Left renal cortex interstitium (tissue), 4 donors: ENCODE measurements around the gene SYNDIG1. TPM values are rescaled to one million over a fixed set of nuclear protein-coding genes. Genes with fewer than 3 reads are reported as not detected.

Experiments
- DNase-seq, 4 donors: peaks; one replicate each; pipeline ENCODE4 v3.0.0-alpha.2; 2013; ENCODE audit warnings: low read depth in 4 of 4, low spot score in 2 of 4, missing footprints in 1 of 4
- polyA plus RNA-seq, 4 donors: library from polyadenylated mRNA; unstranded; fragments of 120-200 nt; gene quantifications; one replicate each; pipeline ENCODE4 v1.2.1, GENCODE V29; 2013; ENCODE audit not compliant: insufficient read length in 4 of 4

Gene SYNDIG1
- polyA plus RNA-seq, 4 donors: 7.8 to 9.9 (median 8.9) TPM

DNA sequence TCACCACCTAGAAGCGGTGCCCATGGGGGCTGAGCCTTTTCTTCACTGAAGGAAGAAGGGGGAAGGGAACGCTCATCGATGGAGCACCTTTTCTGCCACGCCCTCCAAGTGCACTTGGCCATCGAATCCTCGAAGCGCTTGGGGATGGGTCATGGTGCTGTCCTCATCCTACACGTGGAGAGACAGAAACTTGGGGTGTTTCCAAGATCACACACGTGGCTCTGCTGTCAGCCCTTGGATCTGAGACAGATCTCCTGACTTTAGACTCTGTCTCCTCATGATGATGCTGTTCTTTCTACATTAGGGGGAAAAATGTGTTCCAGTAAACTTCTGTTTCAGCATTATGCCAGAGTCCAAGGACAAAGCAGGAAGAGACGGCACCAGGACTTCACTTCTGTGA lies 78.5 kb downstream of the SYNDIG1 start:
- no peak for DNase-seq

DNA sequence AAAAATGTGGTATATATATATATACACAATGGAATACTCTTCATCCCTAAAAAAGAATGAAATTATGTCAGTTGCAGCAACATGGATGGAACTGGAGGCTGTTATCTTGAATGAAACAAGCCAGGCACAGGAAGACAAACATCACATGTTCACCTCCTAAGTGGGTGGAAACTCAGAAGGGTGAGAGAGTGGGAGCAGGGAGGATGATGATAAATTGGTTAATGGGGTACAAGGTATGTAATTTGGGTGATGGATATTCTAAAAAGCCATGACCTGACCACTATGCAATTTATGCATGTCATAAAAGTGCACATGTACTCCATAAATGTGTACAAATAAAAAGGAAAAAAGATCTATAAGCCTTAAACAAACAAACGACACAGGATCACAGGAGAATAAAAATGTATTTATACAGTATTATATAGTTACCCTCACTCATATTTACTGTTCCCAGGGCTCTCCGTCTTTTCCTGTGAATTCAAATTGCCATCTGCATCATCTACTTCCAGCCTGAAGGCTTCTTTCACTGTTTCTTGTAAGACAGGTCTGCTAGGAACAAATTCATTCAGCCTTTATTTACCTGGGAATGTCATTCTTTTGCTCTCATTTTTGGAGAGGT lies 89.8 kb downstream of the SYNDIG1 start:
- DNase-seq: no peak

DNA sequence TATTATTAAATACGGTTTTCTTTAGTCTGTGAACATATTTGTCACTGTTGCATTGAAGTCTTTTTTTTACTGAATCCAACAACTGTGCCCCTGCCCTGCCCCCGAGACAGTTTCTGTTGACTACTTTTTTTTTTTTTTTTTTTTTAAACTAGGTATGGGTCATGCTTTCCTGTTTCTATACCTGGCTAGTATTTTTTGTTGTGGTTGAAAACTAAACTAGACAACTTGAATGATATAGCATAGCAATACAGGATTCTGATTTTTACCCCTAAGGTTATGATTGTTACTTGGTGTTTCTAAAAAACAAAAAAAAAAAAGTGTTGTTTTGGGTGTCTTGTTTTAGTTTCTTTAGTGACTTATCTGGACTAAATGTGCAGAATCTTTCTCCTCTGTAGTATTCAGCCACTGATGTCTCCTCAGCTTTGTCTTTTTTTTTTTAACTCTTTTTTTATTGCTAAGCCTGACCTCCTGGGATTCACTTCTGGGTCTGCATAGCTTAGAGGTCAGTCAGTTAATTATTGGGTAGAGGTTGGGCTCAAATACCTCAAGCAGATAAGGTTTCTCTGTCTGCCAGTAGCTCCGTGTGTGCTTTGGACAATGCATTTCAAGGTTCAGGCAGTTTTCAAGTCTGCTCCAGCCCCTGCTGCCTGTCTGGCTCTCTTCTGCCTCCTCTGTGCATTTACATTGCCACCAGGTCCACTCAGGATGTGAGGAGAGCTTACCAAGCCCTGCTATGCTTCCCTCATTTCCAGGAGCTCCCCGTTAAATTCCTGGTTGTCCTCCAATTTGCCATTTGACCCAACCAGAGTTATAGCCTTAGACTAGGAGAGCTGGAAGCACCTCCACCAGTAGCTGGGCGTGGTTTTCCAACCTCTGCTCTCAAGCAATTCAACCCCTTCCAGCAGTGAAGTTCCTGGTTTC lies 91.4 kb downstream of the SYNDIG1 start:
- DNase-seq: no peak

DNA sequence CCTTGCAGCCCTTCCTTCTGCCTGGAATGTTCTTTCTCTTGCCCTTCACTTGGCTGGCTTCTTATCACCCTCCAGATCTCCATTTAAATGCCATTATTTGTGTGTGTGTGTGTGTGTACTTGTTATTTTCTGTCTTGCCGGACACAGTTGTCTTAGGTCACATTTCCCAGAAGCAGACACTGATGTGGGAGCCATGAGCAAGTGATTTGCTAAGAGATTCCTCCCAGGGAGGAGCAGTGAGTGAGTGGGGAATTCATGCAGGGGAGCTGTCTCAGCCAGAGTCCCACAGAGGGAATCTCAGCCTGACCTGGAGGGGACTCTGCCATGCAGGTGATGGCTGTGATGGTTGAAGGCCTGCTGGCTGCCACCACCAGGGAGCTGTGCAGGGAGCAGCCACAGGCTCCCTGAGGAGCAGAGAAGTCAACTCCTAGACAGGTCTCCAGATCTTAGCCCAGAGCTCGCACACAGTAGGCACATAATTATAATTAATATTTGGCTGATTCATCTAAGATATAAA lies 96.5 kb downstream of the SYNDIG1 start:
- no peak for DNase-seq

DNA sequence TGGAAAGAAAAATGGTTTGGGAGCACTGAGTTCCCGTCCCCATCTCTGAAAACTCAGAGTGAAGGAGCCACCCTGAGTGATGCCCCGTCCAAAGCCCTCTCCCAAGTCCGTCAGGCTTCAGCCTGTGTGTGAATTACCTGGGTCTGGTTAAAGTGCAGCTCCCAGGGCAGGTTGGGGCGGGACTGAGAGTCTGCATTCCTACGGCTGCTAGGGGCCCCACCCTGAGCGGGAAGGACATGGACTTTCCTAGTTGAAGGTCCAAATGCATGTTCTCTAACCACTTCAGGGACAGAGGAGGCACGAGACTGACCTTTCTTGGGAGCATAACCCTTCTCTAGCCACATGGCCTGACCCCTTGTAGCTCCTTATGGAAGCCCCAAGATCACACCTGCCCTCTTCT lies 97.2 kb downstream of the SYNDIG1 start:
- DNase-seq: no peak

DNA sequence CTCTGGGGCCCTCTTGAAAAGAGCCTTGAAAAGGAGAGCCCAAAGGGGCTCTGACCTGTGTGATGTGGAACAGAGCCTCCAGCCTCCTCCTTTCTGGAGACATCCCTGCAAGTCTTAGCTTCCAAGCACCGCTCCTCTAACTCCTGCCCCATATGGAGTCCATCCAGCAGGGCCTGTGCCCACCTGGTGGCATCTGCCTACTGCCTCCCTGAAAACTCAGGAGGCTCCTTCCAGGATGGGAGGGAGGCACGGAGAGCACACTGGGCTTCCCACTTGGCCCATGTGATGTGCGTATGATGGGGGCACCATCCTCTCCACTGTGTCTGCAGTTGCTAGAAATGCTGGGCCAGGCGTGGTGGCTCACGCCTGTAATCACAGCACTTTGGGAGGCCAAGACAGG lies 98.1 kb downstream of the SYNDIG1 start:
- DNase-seq: no peak

DNA sequence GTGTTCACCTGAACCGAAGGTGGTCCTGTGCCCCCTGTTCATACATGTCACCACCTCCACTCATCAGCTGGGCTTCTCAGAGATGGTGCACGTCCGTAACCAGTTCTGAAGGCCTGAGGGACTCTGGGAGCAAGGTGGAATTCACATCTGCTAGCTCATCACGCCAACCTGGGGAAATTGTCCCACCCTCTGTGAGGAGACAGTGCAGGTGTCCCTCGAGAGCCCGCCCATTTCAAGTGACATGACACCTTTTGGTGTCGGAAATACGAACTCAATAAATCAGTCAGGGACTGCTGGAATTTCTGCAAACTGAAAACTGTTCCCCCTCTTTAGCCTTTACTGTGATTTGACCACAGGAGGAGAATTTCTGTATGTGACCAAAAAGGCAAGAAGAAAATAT lies 99.4 kb downstream of the SYNDIG1 start:
- no peak for DNase-seq

DNA sequence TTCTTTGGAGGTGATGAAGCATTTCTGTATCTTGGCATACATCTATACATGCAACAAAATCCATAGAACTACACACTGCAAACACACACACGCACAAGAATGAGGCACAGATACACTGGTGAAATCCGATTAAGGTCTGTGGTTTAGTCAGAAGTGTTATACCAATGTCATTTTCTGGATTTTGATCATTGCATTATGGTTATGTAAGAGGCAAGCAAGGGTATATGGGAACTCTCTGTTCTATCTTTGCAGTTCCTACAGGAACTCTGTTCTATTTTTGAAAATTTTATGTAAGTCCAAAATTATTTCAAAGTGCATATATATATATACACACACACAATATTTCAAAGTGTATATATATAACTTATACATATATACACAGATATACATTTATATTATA lies 101.7 kb downstream of the SYNDIG1 start:
- DNase-seq: no peak

DNA sequence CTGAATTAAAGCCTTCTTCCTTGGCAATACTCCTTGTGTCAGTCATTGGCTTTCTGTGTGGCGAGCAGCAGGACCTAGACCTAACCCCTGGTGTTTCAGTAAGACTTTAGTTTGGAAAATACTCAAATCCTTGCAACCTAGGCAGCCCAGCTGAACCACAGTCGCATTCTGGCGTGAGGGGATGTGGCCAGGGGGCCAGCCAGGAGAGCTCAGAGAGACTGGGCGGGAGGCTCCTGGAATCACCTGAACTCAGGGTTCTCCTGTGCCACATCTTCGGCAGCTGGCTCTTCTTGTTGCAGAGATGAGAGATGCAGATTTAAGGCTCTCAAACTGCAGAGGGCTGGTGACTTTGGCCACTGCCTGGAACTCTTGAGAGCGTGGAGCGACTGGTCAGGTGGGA lies 102.7 kb downstream of the SYNDIG1 start:
- DNase-seq: no peak

DNA sequence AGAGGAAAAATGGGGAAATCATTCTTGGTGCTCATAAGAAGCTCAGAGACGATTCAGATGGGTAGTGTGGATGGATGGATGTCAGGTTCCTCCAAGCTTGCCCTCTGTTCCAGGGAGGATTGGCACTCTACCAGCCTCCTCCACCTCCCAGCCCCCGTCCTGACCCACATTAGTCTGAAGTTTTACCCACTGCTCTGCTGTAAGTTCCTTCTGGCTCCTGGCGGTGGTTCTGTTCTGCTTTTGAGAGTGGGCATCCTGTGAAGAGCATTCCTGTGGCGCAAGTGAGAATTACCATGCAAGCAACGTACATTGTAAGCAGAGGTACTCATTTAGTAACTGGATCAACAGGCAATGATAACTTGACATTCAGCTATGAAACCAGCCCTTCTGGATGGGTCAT lies 103.4 kb downstream of the SYNDIG1 start:
- DNase-seq: no peak

DNA sequence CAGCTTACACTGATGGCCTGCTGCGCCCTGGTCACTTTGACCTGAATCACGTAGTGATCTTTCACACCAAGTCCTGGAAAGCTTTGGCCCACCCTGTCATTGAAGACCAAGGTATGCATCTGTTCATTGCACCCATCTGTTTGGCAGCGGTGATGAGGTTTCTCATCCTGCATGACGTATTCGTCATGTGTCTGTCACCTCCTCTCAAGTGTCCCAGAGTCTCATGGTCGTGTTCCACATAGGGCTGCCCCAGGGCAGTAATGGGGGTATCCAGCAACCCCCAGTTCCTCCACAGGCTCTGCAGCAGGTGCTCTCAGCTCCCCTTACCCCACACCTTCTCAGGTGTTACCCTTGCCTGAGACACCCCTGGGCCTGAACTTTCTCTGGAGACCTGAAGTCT lies 104.1 kb downstream of the SYNDIG1 start:
- DNase-seq: no peak

DNA sequence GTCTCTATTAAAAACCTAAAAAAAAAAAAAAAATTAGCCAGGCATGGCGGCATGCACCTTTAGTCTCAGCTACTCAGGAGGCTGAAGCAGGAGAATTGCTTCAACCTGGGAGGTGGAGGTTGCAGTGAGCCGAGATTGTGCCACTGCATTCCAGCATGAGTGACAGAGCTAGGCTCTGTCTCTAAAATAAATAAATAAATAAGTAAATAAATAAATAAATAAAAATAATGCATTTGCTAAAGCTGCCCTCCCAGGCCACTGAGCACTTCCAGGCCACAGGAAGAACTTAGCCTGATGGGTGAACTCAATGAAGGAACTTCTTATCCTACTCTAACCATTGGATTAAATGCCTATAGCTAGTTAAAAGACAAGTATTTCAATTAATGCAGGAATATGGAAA lies 104.9 kb downstream of the SYNDIG1 start:
- DNase-seq: no peak

DNA sequence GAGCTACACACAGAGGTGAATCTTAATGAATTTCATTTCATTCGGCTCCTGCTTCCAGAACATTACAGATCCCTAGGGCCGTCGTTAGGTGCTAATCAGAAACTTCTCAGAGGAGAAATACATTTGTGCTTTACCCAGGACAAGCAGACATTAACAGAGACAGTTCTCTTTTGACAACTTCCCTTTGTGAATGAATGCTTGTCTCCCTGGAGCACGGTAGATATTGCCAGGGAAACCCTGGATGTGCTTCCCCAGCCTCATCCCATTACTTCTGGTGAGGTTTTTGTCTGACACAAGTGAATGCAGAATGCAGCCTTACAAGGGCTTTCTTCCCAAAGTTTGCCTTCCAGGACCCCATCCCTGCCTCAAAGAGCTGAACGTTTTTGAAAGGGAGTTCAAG lies 105.4 kb downstream of the SYNDIG1 start:
- no peak for DNase-seq

DNA sequence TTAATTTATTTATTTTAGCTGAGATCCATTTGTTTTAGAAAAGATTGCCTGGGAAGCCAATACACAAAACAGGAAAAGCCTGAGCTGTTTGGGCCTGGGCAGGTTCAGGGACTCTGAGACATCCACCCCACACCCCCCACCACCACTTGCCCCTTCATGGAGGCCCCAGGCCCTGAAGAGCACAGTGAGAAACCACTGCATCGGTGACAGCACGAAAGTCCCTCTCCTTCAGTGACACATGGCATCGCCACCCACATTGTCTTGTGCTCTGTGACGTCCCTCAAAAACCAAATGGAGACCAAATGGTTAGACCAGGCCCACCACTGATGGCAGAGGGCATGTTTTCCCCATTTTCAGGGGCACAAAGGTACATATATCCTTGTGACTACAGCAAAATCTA lies 106.4 kb downstream of the SYNDIG1 start:
- DNase-seq: no peak

DNA sequence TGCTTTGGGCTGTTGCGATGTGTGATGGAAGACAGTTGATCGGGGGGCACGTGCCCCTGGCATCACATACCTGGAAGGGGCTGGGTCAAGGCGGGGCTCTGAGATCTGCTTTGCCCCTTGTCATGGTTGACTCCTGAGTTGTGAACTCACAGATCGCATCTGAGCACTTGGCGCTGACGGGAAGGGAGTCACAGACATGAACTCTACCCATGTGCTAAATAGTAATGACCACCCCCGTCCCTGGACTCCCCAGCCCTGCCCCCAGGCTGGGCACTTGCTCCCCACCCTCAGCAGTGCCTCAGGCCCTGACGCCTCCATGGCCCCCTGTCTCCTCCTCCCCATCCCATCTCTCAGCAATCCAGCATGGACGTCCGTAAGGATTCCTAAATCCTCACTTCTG lies 107.0 kb downstream of the SYNDIG1 start:
- DNase-seq: no peak

DNA sequence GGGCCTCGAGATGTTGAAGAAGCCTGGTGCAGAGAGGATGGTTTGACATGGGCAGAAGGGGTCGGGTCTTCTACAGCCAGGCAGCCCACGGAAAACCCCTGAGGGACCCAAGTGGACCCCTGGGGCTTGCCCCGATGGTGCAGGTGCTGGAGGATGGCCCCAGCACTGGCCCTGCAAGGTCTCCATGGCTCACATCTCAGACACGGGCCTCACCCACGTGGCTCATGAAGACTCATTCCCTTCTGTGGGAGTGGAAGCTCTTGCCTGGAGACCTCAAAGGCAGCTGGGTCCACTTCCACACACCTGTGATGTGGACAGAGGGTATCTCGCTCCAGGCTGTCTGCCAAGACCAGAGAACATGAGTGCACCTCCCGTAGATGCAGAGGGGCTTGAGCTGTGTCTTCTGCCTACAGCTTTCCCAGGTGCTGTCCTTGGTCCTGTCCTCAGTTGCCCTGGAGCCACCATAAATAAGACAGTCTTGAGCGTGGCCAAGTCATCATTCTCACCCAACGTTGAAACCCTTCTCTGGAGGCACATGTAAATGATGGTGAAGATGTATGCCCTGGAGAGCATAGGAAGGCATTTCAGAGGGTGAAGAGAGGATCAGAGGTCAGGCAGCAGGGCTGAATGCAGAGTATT lies 108.0 kb downstream of the SYNDIG1 start:
- no peak for DNase-seq

DNA sequence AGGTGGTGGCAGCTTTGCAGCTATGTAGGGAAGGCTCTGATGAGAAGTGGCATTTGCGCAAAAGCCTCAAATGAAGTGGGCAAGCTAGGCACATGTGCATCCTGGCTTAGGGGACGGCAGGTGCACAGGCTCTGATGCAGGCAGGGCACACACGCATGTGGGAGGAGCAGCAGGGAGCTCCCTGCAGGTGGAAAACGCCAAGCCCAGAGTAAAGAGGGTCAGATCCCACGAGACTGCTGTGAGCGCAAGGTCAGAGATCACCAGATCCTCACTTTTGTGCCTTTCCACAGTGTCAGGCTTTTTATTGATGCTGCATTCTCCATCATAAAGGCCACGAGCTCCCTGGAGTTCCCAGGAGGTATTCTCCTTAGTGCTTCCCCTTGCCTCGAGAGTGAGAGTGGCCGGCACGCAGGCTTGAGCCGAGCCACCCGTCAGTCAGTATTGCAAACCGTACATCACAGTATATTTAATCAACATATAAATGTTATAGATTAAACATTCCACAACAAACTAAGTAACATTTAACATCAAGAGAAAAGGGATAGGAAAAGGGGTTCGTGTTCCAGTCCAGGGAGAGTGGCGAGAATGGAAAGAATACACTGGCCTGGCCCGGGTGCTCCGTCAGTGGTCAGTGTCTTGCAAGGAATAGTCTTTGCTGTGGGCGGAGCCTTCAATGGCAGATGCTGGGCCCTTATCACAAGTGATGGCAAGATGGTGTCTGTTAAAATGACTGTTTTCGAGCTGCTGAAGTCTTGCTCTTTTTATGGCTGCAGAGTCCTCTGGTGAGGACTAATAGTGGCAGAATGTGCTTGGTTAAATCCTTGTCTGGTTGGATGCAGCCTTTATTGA lies 109.4 kb downstream of the SYNDIG1 start:
- DNase-seq: no peak

DNA sequence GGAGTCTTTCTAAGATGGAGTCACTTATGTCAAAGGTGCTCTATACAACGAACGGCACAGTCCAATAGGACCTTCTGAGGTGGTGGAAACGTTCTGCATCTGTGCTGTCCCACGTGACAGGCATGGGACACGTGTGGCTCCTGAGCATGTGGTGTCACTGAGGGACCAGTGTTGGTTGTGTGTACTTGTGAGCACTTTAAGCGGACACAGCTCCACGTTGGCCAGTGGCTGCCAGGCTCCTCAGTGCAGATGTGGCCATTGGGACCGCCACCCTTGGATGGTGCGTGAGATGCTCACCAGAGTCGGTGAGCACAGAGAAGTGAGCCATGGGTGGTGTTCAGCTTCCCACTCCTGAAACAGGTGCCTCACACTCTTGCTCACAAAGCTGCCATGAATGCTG lies 110.0 kb downstream of the SYNDIG1 start:
- no peak for DNase-seq

DNA sequence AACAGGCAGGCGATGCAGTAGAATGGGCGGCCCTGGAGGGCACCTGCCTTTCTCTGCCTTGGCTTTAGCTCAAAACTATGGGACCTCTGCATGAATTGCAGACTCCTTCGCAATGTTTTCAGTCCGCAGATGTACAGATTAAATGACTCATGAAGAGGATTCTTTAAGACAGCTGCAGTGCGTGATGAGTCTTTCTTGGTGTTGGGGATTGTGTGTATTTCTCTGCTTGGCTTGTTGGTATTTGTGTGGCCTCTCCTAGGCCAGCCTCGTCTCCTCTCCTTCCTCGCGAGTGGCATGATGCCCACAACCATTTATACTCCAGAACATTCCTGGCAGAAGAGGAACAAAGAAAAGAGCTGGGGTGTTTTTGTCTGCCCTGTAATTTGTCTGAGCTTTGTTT lies 110.6 kb downstream of the SYNDIG1 start:
- no peak for DNase-seq

DNA sequence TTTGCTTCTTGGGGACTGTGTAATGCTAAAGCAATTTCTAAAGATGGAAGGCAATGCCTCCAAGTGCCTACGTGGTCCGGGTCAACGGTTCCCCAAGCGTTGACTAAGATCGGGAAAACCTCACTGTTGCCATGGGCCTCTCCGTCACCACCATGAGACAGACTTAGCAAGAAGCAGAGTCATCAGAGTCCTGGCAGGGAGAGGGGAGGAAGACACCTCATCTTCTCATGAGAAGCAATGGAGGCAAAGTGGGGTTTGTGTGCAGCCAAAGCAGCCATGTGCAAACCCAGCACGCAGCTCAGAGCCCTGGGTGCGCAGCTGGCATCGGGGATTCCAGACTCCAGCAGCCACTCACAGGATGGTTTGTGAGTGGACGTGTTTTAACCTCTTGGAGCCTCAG lies 111.4 kb downstream of the SYNDIG1 start:
- DNase-seq: no peak
